SK-N-DZ (cell line): Measurements from ENCODE around the gene RYR1. TPM values are rescaled to one million over a fixed set of nuclear protein-coding genes. Genes with fewer than 3 reads are reported as not detected.

Experiments used
- DNase-seq: peaks from one replicate; pipeline ENCODE4 v3.0.0-alpha.2; 2015; ENCODE audit warnings: low spot score
- polyA plus RNA-seq, 2 experiments: library from polyadenylated mRNA; depleted of rRNA; stranded (reverse); fragments of >200 nt; gene quantifications; 2 replicates each; pipeline ENCODE4 v1.2.3, GENCODE V29; 2014

Gene RYR1
- 0.02 and 0.24 TPM in 2 replicates for polyA plus RNA-seq (2014; cell fraction: cytosol; rRNA removed)
- polyA plus RNA-seq (2014; cell fraction: nucleus; rRNA removed) = 0.08 and 0.25 TPM in 2 replicates

DNA sequence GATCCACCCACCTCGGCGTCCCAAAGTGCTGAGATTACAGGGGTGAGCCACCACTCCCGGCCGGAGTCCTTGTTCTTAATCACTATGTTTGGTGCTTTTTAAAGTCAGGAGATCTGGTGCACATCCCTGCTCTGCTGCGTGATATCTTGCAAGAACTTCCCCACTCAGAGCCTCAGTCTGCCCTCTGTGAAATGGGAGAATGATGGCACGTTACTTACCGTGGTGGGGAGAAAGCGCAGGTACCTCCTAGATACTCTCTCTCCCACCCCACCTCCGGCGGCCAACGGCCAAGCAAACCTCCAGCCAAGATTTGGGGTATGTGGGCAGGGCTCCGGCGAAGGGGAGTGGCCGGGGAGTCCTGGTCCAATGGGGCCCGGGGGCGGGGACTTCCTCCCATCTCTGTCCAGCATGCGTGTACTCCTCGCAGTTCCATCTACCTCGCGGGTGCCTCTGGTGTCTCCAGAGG, at the start of gene RYR1:
RYR1 (plus strand) TSS at position 424 of the 466 bp plus-strand sequence. CDS start 139 bp downstream, outside the sequence.
- no peak for DNase-seq

DNA sequence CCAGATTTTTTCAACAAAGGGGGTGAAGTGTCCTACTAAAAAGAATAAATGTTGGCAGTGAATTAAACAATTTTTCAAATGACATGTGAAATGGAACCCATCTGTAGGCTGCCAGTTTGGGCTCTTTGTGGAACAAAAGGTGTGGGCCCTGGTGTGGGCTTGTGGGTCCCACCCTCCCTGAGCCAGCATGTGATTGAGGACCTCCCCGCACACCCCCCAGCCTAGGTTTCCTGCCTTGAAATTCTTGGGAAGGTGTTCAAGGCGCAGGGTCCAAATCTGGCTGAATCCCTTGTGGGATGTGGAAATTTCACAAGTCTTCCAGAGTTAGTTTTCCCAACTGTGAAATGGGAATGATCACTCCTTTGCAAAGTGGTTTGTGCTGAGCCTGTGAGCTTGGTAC, 49.7 kb upstream of the RYR1 start:
- DNase-seq = no peak

DNA sequence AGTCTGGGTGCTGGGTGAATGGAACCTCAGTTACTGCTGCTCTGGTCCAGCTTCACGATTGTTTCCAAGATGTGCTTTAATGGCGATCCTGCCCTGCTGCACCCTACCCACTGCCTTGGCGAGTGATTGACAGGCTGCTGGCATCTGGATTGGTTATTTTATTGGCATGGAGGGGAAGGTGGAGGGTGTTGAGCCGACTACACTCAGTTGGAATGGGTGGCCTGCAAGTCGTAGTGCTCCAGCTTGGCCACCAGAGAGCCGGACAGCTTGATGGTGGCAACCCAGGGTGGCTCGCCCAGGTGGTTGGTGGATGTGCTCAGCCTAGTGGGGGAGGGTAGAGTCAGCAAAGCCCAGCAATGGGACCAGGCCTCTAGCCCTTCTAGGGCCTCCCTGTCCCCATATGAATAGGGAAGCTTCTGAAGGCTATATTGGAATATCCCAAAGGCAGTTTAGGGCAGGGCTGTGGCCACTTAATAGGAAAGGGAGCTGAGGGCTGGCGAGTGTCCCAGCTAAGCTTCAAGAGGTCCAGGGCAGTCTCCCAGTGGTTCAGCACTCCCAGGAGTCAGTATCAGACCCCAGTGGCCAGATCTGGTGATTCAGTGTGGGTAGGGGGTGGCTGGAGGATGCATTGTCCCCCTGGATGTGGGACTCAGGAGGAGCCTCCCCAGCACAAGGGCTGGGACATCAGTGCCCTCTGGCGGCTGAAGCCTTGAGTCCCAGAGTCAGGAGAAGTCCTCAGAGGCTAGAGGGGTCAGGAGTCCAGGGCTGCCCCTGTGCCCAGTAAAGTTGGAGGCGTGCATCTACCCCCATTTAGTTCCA, 49.1 kb upstream of the RYR1 start:
- no peak for DNase-seq

DNA sequence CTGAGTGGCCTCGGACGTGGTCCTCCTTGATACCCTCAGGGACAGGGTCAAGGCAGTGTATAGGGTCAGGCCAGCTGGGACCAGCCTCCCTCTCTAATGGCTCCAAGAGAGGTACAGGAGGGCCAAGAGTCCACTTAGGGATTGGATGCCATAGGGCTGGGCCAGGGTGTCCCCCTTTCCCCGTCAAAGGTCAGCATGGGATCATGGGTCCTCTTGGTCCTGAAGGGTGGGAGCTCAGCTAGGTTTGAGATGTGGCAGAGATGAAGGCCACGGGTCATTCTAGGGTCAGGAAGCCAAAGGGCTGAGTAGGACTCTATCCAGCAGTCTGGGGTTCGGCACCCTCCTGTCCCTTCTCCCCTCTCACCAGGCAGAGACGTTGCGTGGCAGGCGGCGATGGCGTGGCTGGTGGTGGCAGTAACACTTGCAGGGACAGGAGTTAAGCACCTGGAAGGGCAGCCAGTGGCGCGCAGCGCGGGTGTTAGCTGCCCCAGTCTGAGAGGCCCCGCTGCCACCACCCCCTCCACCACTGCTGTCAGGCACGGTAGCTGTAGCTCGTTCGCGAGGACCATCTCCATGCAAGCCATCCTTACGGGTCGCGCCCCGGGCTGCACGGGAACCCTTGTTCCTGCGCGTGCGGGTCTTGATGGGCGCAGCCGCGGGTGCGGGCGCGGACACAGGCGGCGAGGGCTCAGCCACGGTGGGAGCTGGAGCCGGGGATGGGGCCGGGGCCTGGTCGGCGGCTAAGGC, 48.3 kb upstream of the RYR1 start:
- DNase-seq = no peak

DNA sequence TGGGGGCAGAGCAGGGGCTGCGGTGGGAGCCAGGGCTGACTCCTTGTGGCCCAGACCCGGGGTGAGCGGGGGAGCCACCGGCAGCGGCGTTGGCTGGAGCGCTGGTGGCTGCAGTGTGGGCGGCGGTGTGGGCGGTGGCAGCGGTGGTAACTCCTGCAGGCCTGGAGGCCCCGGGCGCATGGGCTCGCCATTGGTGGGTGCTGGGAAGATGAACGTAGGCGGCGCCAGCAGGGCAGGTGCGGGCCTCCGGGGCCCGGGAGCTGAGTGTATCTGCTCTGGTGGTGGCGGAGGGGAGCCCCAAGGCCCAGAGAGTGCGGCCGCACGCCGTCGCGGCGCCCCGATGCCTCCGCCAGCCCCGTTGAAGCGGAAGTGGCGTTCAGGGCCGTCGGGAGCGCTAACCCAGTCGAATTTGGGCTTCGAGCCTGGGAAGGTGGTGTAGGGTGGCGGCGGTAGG, 47.7 kb upstream of the RYR1 start:
- DNase-seq = no peak

DNA sequence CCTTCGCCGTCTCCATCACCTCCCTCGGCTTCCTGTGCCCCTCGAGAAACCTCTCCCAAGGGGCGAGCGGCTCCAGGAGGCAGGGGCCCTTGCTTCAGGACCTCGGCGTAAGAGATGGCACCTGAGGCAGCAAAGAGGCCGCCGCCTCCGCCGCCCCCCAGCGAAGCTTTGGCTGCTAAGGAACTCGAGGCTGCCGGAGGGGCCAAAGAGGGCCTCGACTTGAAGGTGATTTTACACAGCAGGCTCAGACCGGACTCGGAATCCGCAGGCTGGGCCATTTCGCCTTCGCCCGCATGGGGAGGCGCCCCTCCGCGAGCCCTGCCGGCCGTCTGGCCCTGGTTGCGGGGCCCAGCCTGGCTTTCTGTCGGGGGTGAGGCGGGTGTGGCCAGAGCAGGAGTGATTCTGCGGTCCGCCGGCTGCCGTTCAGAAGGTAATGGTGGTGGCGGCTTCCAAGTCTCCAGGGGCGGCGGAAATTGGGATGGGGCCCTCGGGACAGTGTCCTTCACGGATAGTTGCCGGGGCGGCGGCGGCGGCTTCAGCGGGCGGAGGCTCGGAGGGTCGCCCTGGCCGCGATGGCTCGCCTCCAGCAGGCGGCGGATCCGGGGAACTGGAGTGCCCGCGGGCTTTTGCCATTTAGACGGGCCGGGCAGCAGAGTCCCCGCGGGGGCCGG, 47.1 kb upstream of the RYR1 start:
- DNase-seq = no peak

DNA sequence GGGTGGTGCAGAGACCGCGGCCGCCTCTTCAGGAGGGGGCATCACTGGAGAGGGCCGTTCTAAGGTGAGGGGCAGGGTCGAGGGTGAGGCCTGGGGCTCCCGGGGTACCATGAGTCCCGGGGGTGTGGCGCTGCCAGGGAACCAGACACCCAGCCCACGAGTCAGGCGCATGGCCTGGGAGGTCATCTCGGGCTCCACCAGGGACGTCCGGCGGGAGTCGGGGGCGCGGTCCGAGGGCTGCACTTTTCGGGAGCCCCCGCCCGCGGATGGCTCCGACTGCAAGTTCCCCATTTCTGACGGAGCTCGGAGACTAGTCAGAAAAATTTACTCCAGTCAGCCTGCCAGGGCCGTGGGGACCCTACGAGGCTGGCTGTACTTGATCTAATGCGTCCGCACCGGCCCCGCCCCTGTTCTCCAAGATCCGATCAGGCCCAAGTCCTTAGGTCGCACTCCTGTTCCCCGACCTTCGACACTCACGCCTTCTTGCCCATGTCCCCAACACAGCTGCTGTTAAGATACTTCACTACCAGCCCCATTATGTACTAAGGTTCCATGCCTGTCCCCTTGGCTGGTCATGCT, 46.4 kb upstream of the RYR1 start:
- DNase-seq = no peak

DNA sequence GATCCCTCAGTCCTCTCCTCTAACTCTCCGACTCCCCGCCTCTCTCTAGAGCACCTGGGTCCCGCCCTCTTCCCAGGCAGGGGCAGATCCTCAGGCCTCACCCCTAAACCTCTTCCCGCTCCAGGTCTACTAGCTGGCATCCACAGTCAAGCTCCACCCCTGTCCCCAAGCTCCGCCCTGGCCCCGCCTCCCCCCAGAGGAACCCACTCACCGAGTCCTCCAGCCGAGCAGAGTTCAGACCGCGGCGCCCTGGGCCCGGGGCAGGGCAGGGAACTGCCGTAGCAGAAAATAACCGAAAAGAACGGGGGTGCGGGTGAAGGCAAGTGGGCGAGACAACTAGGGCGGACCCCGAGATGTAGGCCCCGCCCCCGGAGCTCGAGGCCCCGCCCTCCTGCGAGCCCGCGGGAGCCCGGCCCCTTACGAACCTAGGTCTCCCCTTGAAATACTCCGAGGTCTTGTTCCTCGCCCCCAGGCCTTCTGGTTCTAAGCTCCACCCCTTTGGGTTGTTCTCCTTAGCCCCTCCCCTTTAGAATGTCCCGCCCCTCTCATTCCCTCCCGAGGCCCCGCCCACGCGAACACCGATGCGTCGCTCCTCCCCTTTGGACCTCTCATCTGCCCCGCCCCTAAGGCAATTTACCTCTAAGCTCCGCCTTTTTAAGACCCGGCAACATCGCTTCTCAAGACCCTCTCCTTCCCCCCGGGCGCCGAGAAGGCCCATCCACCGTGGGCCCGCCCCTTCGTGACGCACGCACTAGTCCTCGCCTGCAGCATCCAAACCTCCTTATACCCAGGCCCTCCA, 45.7 kb upstream of the RYR1 start, which contains the start of gene GGN:
GGN (minus strand) TSS at position 485 of the 799 bp plus-strand sequence. CDS start 773 bp downstream, outside the sequence.
- DNase-seq = peak; percentile 93

DNA sequence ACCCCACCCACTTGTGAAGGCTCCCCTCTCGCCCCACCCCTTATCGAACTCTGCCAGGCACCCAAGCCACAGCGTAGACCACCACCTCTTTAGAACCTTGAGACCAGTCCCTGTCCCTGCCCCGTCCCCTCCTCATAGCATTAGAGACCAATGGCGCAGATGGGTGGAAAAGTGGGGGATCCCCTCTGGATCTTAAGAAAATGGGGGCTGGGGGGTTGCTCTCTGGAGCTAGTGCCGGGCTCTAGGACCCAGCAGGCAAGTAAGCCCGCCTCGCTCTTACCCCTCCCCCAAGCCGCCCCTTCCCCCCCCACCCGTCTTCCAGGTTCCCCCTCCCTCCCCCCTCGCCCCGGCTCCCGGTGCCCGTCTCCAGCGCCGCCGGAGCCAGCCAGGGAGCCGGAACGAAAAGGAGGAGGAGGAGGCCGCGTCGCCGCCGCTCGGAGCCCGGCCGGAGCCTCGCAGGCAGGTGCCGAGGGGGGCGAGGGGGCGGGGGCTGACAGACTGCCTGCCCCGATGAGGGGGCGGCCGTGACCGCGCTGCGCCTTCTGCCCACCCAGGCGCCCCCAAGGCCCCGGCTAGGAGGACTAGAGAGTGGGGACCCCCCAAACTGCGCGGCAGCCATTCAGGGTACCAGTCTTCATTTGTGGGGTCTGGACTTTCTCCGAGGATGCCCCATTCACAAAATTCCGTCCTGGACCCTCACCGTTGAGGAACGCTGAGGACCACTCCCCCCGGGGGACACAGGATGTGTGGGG, 45.0 kb upstream of the RYR1 start, which contains the start of gene SPRED3:
SPRED3 (plus strand) TSS at position 349 of the 752 bp plus-strand sequence. CDS start 1,606 bp downstream, outside the sequence.
- no peak for DNase-seq

DNA sequence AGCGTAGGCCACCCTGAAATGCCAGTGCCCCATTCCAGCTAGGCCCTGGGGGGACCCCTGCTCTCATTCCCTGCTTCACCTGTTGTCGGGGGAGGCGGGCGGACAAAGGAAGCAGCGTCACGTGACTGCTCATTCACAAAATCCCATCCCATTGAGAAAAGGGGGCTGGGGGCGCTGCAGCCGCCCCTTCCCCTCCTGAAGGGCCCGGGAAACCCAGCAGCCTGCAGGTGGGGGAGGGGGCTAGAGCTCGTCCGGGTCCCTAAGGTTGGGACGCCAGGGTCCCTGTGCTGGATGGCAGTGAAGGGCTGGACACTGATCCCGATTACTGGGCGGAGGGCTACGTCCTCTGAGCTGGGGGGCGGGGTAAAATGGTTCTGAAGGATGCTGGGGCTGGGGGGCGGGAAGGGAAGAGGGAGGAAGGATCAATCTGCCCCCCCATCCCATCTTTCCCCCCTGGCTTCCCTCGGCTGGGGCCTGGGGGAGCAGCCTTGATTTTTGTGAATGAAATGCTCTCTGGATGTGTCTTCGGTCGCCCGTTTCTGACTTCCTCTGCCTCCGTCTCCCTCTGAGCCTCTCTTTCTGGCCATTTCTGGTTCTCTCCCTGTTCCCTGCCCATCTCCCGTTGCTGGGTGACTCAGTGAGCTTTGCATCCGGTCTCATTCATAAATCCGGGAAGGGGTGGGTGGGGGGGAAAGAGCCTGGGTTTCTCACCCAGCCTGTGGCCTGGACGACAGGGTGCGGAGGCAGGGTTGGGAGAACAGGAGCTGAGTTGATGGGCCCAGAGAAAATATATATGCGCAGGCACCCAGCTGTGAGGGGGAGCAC, 44.2 kb upstream of the RYR1 start:
- DNase-seq = peak; percentile 34

DNA sequence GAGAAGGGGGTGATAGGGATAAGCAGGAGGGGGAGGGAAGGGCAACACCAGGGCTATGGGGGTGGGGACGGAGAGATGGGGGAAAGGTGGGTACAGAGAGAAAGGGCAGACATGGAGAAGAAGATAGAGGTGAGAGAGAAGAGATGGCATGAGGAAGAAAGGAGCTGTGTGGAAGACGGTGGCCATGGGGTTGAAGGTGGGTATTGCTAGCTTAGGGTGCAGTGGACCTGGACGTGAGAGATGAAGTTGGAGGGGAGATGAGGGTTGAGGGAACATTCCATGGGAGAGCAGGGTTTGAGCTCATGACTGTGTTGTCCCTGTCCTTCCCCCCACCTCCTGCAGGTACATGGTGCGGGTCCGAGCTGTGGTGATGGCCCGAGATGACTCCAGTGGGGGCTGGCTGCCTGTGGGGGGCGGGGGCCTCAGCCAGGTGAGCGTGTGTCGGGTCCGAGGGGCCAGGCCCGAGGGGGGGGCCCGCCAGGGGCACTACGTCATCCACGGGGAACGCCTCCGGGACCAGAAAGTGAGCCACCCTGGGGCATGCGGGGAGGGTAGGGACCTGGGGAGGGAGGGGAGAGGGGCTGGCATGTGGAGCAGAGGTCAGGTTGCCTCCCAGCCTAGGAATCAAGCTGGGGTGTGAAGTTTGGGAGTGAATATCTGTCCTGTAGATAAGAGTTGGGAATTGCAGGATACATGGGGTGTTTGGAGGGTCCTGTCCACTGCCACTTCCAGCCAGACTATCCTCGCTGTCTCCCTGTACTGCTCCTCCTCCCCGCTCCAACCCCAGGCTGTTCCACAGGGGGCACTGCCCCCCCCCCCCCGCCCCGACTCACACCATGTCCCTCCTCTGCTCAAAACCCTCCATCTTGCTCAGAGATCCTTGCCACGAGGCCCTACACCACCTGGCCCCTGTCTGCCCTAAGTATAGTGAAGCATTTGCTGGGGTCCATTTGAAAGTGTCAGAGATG, 43.2 kb upstream of the RYR1 start:
- DNase-seq = no peak

DNA sequence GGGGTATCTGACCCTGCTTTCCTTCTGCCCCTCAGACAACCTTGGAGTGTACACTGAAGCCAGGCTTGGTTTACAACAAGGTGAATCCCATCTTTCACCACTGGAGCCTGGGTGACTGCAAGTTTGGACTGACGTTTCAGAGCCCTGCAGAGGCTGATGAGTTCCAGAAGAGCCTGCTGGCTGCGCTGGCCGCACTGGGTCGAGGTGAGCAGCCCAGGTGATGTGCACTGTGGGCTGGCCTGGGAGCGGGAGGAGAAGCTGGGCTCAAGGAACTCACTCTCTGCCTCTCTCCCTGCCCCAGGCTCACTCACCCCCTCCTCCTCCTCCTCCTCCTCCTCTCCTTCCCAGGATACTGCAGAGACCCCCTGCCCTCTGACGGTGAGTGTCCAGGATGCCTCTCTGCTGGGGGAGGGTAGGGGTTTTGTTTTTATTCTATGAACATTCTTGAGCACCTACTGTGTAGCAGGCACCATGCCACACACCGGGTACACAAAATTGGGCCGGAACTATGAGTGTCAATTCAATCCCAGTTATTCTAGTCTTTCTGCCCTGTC, 41.5 kb upstream of the RYR1 start:
- DNase-seq = no peak

DNA sequence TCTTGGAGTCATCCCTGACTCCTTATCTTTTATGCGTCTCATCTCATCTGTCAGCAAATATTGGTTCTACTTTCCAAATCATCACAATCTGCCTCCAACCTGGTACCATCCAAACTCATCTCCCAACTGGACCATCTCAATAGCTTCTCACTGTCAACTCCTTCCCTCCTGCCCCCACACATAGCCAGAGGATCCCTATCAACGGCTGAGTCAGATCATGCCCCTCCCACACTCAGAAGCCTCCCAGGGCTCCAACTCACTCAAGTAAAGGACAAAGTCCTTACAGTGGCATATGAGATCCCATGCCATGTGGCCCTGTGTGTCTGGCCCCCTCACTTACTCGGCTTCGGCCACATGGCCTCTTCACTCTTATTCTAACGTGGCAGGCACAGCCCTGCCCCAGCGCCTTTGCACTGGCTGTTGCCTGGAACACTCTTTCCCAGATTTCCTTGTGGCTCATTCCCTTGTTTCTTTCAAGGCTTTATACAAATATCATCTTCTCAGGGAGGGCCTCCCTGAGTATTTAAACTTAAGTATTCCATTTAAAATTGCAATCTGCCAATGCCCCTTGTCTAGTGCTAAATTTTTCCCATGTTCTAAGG, 40.7 kb upstream of the RYR1 start:
- no peak for DNase-seq

DNA sequence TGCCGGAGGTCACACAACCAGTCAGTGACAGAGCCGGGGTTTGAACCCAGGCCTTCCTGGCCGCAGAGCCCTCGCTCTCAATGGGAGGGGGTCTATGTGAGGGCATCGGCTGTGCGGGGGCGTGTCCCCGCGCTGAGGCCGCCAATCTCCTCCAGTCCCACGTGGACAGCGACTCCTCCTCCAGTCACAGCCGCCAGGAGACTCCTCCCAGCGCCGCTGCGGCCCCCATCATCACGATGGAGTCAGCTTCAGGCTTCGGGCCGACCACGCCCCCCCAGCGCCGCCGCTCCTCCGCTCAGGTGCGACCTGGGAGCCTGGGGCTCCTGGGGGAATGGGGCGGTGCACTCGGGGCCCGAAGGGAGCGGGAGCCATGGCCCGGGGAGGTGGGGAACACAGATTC, 39.0 kb upstream of the RYR1 start:
- no peak for DNase-seq

DNA sequence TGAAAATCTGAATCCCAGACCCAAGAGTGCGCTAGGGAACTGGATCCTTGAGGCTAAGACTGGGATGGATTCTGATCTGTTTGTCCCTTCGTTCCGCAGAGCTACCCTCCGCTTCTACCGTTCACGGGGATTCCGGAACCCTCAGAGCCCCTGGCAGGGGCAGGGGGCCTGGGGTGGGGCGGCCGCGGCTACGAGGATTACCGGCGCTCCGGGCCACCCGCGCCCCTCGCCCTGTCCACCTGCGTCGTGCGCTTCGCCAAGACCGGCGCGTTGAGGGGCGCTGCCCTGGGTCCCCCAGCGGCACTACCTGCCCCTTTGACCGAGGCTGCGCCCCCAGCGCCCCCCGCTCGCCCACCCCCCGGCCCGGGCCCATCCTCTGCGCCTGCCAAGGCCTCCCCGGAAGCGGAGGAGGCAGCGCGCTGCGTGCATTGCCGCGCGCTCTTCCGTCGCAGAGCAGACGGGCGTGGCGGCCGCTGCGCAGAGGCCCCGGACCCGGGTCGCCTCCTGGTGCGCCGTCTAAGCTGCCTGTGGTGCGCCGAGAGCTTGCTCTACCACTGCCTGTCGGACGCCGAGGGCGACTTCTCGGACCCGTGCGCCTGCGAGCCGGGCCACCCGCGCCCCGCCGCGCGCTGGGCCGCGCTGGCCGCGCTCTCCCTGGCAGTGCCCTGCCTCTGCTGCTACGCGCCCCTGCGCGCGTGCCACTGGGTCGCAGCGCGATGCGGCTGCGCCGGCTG, 37.9 kb upstream of the RYR1 start:
- no peak for DNase-seq

DNA sequence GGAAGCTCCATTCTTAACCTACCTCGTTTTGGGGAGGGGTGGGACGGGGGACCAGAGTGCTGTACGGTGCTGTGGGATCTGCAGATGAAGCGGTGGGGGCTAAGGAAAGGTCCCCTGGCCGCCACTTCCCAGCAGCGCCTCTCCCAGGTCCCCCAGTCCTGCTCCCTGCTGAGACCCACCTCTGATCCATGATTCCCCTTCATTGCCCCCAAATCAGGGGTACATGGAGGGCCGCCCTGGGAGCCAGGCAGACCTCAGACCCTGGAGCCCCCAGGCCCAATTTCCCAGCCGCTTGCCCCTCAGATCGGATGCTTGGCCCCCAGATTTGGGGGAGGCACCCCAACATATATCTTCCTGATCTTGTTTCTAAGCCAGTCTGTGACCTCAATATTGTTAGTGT, 34.4 kb upstream of the RYR1 start:
- DNase-seq = no peak
